Measurements from ENCODE around the gene FIGN.

Gene FIGN

GRCh38 chr2:163606878-163607277 is 128.9 kb downstream of the FIGN start:
- DNase-seq: no peak

- DNase-seq: no peak
Observed at GRCh38 chr2:163605779-163606178, 130.0 kb downstream of the FIGN start.

GRCh38 chr2:163604941-163605555 is 130.8 kb downstream of the FIGN start:
- no peak for DNase-seq

GRCh38 chr2:163602196-163602595 is 133.6 kb downstream of the FIGN start:
- DNase-seq: no peak

- no peak for DNase-seq
Observed at GRCh38 chr2:163601377-163601776, 134.4 kb downstream of the FIGN start.

GRCh38 chr2:163600801-163601200 is 135.0 kb downstream of the FIGN start:
- no peak for DNase-seq

- DNase-seq: no peak
Observed at GRCh38 chr2:163595028-163595427, 140.8 kb downstream of the FIGN start.

GRCh38 chr2:163594497-163594896 is 141.3 kb downstream of the FIGN start:
- DNase-seq: no peak

- no peak for DNase-seq
Observed at GRCh38 chr2:163593982-163594381, 141.8 kb downstream of the FIGN start.

- DNase-seq: no peak
Observed at GRCh38 chr2:163592954-163593622, 142.7 kb downstream of the FIGN start.

GRCh38 chr2:163591461-163591860 is 144.3 kb downstream of the FIGN start:
- DNase-seq: no peak

GRCh38 chr2:163580757-163581156 is 155.1 kb downstream of the FIGN start:
- no peak for DNase-seq

- no peak for DNase-seq
Observed at GRCh38 chr2:163574309-163574708, 161.5 kb downstream of the FIGN start.

- no peak for DNase-seq
Observed at GRCh38 chr2:163573652-163574051, 162.2 kb downstream of the FIGN start.

GRCh38 chr2:163572850-163573249 is 163.0 kb downstream of the FIGN start:
- no peak for DNase-seq

- no peak for DNase-seq
Observed at GRCh38 chr2:163571423-163572102, 164.2 kb downstream of the FIGN start.

GRCh38 chr2:163570391-163570790 is 165.4 kb downstream of the FIGN start:
- DNase-seq: no peak

GRCh38 chr2:163565192-163565591 is 170.6 kb downstream of the FIGN start:
- DNase-seq: no peak

GRCh38 chr2:163564236-163564635 is 171.6 kb downstream of the FIGN start:
- no peak for DNase-seq

- DNase-seq: no peak
Observed at GRCh38 chr2:163563336-163563735, 172.5 kb downstream of the FIGN start.

GRCh38 chr2:163558251-163559021 is 177.4 kb downstream of the FIGN start:
- DNase-seq: no peak

- DNase-seq: no peak
Observed at GRCh38 chr2:163556511-163556910, 179.3 kb downstream of the FIGN start.

- no peak for DNase-seq
Observed at GRCh38 chr2:163554864-163555263, 180.9 kb downstream of the FIGN start.

GRCh38 chr2:163553601-163554000 is 182.2 kb downstream of the FIGN start:
- DNase-seq: peak; percentile 43 to 44

Measured in SHP77 (cell line).